G401.6 (cell line): Measurements from ENCODE around the gene INTS6.

Experiments
- FAIRE-seq: peaks from 2 replicates; lab custom pipeline; 2012; peaks lifted over from hg19 to GRCh38; lab: Jason Lieb, UNC

INTS6 gene

DNA sequence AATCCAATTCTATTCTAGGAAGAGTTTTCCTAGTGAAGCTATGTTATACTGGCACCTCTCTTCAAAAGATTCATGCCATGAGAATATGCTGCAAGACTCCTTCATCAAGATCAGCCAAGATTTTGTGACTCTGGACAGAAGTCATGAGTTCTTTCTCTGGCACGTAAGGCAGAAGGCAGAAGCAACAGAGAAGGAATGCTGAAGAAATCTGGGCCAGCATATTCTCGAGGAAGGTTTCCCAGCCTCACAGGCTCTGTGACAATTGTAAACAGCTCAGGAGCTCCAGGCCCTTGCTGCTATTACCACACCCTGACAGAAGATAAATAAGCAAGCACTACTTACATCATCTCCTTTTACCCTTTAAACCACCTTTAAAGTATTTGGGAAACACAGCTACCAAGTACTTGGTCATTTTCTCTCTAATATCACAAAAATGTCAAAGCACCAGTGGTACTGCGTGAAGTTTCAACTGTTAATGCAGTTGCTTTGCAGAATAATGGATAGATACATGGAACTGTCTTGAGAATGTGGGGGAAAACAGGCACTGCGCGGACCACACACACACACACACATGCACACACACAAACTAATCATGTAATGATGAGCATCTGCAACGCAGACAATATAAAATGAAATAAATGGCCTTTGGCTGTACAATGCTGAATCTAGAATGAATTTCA is 55.4 kb downstream of the INTS6 start:
- no peak for FAIRE-seq

DNA sequence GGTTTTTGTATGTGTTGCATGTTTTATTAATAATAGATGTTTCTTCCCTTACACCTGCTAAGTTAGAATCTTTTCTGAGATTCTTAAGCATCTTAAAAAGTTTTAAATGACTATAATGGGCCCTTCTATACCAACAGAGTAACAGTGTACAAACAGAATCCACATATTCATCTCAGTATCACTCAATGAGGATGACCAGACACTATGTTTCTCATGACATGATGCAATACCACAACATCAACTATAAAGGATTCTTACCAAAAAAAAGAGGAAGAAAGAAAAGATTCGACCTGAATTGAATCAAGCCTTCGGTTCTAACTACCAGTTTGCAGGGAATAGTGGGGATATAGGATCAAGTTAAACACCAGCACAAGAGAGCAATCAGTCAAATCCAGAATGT is 56.5 kb downstream of the INTS6 start:
- FAIRE-seq, result no peak

DNA sequence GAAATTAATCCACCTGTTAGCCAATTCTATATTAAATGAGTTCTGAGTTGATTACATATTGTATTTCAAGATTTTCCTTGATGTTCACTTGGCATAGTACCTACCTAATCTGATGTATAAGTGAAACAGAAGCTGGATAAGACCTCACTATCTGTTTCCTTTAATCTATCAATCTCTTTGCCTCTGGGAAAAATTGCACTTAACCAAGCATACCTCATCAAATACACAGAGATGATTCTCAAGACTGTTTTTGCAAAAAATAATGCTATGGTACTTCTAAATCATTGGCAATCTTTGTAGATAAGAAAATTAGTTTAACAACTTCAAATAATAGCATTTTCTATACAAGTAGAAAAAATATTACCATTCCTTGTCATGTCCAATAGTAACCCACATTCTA is 58.1 kb downstream of the INTS6 start:
- FAIRE-seq, result no peak

DNA sequence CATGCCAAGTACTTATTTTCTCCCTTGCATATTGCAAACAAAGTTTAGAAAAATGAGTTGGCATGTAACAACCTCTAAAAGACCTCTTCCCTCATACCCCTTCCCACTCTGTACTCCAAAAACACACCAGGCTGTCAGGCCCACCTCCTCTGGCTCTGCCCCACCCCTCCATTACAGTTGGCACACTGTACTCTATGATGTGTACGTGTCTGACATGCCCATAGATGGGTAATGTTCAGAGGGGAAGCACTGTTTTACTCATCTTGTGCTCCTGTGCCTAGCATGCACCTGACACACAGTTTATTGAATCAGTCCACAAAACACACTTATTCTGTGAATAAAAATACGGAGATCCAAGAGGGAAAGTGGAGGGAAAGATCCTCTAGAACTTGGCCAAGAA is 67.7 kb downstream of the INTS6 start:
- FAIRE-seq, result no peak

DNA sequence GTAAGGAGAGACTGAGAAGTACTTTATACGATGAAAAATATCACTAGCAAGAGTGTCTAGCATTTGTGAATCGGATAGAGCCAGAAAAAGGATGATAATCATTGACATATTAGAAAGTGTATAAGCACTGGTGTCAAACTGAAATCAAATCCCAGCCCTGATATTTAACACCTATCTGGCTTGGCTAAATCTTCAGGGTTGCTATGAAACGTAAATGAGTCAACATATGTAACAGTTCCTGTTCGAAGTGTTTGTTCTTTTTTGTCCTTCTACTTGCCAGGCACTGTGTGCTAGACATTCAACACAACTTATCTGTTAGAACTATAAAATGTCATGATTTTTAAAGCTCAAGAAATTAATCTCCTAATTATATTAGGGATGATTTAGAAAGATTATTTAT is 72.6 kb downstream of the INTS6 start:
- no peak for FAIRE-seq

DNA sequence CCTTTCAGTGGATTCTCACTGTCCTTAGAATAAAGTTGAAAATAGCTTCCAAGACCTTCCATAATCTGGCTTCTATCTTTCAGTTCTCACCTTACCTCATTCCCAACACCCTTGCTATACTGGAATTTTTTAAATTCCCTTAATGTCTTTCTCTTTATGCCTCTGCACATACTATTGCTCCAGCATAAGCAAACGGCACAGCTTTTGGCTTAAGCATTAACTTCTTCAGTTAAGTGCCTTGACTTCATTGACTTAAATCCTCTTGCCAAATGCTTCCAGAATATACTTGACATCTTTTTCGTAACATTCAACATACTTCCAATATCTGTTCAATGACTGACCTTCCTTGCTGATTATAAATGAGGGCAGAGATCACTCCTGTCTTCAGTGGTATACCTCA is 79.4 kb downstream of the INTS6 start:
- FAIRE-seq, result no peak

DNA sequence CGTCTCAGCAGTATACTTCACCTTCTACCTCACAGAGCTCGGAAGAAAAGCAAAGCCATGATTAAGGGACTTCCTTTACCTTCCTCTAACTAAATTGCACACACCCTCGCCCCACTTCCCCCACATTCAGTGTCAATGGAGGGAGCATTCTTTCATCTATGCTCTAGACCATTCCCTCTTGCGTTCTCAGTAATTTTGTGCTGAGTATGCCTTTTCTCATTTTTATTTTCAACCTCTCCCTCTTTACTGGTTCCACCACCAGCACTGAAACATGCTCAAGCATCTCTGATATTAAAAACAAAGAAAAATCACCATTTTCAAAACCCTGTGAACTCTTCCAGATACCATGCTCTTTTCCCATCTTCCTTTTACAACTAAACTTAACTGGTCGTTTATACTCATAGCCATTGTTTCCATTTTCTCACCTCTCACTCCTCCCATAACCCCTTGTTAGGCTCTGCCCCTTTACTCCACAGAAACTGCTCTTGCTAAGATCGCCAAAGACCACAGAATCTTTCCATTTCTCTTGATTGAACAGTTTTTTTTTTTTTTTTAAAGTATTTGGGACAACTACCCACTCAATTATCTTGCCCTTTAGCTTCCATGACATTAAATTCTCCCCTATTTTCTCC is 81.0 kb downstream of the INTS6 start:
- no peak for FAIRE-seq

DNA sequence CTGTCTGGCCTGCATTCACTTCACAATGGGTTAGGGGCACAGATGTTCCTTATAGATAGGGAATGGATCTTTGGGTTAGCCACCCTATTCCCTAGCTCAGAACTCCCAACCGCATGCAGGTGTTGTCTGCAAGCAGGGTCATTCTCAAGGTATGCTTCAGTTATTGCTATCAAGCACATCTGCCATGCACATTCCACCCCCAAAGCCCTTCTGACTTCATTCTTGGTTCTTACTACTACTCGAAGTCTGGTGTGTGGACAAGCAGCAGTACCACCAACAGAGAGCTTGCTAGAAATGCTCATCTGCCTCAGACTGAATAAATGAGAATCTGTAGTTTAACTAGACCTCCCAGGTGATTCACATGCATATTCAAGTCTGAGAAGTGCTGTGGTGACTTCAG is 82.0 kb downstream of the INTS6 start:
- no peak for FAIRE-seq

DNA sequence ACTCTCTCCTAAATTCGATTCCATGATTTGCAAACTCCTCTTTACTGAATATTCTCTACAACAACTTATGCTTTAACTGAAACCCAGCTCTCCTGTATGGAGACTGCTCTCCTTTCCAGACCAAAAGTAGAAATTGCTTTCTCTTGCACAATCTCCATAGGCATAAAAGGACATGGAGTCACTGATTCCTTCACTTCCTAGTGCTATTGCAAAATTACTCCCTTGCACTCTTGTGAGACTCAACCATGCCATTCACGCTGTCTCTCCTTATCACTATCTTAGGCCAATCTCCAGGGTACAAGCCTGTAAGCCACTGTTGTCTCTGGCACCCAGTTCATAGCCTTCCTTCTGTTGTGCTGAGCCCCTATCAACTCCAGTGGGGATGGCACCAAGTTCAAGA is 82.7 kb downstream of the INTS6 start:
- FAIRE-seq, result no peak

DNA sequence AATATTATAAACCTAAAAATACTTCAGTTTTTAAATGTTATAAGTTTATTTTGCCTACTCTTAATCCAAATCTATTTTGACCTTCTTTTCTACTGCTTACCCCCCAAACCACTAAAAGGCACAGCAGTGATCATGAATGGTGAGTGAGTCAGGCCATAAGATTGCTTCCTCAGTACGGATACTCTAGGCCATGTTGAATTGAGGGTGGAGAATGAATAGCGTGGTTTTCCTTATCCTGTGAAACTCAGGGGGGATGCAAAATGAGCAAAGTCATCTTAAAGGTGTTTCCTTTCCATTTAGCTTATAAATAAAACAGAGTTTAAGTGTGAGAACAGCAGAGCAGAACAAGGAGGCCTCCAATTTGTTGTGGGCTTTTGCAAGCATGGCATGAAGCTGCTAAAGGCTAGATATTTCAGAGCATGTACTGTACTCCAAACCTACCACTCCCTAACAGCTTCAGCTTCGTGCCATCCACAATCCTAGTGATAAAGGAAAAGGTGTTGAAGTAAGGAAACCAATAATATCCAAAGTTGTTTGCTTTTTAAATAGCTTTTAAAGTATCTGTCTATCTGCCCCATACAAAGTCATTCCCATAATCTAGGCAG is 88.3 kb downstream of the INTS6 start:
- FAIRE-seq, result no peak

DNA sequence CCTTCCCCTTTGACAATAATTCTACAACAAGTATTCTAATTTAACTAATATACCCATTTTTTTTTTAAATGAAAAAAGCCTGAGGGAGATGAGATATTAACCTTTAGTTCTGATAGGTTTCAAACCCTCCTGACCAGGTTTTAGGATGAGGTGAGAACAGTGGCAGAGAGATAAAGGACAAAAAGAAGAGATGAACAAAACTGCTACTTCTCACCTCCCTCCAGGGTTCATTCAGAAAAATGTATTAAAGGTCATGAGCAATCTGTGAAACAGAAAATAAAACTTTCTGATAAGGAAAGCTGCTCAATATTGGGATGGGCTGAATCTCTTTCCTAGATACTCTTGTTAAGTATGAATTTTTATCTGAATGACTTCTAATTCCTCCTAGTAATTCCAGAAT is 89.2 kb downstream of the INTS6 start:
- FAIRE-seq, result no peak

DNA sequence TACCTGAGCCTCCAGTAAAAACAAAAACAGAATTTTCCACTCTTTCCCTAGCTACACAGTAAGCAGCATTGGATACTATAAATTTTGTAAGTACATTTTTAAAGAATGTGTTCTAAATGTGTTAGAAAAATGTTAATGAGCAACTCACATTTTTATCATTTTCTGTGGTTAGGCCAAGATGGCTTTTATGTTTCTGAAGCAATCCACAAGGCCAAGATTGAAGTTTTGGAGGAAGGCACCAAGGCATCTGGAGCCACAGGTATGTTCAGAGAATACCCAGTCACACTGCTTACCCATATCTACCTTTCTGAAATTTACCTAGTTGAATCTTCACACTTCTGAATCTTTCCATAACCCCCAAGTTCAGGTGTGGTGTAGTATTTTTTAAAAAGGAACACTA is 91.7 kb downstream of the INTS6 start:
- no peak for FAIRE-seq

DNA sequence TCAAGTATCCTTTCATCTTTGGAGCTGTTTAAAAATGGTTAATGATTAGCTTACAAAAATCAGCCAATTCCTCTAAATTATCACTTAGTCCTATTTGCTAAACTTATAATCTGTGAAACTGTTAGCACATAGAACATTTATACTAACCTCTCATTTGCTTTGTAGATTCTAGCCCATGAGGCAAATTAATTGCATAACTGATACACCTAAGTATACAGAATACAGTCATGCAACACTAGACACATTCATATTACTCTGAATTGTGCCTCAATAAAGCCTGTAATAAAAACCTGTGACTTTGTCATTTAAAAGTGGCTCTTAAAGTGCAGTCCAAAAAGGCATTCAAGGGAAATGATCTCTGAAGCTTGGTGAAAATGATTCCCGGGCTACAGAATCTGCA is 92.3 kb downstream of the INTS6 start:
- no peak for FAIRE-seq

DNA sequence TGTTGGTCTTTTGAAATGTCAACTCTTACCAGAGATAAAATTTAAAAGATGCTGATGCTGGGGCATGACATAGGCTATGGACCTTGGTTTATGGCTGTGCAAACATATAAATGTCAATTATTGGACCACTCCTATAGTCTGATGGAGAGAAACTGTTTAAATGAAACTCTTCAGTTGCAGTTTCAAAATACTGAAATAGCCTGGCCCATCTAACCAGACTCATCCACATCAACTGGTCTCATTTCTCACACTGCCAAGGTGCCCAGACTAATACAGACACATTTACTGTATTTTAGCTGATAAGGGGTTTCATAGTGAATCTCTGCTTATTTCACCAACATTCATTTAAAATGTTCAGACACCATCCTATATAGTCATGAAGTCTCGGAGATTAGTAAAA is 93.5 kb downstream of the INTS6 start:
- FAIRE-seq, result no peak

DNA sequence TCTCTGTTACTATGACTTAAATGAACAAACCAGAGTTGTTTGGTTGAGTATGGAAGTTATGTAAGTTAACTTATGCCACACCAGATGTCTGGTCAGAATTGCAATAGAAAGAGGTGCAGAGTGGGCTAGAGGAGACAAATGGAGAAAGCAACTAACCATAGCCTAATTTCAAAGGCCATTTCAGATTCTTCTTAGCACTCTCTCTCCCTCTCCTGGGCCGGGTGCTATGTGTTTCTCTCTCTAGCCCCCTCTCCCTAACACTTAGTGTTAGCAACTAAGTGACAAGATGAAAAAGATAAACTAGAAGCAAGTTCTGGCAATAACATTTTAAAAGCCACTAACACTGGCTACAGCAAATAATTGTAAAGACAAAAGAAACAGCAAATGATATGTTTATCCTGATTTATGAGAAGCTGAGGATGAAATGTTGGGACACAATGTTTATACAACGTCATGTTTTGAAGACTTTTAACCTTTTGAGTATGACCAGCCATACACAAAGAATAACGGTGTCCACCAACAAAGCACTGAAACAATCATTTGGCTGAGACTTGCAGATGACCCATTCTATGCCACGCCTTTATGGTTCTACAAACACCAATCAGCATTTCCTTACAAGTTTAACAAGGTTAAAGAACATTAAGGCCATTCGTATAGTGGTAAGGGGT is 94.8 kb downstream of the INTS6 start:
- no peak for FAIRE-seq

DNA sequence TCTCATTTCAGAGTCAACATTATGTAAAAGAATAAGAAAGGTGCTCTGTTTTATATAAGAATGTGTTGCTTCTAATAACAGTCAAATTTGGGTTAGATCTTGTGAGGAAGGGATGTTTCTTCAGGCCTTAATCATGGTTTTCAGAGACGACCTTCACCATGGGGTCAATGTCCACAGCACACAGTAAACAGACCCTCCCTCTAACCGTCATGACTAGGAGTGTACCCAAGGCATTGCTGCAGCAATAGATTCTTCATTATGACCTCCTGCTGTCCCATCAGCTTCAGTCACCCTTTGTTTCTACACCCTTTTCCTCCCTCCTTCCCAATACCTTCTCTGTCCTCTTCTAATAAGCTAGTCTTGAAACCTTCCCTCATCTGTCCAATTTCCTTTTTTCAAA is 97.6 kb downstream of the INTS6 start:
- FAIRE-seq, result no peak

DNA sequence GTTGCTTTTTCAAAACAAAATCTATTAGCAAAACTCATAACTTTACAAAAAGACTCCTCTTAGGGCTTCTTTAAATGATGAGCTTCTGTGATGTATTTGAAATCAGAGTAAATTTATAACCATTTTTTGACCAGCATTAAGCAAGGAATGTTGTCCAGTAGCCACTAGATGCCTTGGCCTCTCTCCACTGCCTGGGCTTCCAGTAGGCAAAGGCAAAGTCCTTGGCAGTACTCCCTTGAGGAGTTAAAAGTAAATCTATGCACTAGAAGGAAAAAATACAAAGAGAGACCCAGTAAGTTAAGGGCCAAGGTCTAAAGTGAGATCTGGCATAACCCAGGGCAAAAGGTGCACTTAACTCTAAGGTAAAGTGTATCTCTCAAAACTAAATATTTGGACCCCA is 103.8 kb downstream of the INTS6 start:
- no peak for FAIRE-seq

DNA sequence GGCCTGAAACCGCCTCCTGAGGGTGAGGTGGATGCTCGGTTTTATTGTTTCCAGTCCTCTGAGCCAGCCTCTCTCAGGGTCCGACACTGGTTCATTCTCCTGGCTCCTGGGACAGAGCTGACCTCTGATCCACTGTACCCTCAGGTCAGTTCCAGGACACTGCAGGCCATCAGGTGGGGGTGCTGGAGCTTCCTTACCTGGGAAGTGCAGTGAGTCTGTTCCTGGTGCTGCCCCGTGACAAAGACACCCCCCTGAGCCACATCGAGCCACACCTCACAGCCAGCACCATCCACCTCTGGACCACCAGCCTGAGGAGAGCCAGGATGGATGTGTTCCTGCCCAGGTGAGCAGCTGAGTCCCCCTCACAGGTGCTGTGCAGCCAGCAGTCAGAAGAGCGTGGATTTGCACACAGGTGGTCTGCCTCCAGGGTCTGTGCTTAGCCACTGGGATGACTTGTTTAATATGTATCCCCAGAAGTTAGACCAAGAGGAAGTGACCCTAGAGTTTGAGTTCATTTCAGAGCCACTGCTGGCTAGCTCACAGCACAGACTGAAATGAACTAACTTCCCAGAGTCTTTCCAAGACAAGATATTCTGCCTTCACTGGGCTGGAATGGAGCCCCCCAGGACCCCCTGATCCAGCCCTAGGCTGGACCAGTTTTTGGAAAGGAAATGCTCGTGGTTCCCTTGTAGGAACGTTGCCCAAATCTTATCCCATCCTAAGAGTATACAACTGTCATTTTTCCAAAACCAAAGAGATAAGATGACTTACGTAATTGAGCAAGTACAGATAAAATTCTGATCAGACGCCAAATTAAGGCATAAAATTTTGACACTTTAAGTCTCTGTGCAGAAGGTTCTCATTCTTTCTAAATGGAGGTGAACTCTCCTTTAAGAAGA is 104.5 kb downstream of the INTS6 start:
- no peak for FAIRE-seq

DNA sequence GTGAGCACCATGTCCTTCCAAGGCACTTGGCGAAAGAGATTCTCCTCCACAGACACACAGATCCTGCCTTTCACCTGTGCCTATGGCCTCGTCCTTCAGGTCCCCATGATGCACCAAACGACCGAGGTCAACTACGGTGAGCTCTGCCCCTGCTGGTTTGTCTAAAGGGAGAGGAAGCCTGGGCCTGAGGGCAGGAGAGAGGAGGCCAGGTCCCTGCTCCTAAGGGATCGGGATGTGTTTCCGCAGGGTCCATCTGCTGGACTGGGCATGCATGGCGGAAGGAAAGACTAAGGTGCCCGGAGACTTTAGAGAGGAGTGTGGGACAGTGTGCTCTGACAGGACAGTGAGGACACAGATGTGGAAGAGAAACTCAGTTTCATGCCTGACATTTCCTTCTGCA is 105.7 kb downstream of the INTS6 start:
- FAIRE-seq, result no peak

DNA sequence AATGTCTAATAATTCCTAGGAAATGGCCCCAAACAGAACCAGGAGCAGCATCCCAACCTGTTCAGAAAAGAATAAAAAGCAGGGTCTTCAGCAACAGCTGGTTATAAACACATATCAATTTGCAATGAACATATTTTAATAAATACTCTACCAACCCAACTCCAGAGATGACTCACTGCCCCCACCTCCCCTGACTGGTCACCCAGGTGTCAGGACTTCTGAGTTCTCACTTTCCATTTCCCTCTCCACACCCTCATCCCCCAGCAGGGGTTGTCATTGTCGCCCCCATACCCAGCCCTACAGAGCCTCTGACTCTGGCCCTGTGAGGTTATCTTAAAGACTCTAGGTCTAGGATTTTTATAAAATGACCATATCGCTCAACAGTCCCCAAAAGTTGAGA is 106.4 kb downstream of the INTS6 start:
- no peak for FAIRE-seq

DNA sequence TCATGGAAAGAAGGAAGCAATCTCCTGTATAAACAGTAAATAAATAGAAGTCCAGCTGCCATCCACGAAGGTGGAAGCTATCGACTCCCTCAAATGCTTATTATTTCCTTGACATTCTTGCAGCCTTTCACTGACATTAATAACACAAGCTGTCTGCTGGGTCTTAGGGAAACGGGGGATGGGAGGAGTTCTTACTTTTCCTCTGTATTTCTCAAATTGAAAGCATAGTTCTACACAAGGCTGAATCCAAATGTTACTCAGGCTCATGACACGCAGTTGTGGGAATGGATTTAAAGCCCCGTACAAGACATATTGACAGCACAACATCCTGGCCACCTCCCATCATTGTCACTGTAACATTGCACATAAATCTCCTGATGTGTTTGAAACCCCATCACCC is 109.4 kb downstream of the INTS6 start:
- FAIRE-seq, result no peak

DNA sequence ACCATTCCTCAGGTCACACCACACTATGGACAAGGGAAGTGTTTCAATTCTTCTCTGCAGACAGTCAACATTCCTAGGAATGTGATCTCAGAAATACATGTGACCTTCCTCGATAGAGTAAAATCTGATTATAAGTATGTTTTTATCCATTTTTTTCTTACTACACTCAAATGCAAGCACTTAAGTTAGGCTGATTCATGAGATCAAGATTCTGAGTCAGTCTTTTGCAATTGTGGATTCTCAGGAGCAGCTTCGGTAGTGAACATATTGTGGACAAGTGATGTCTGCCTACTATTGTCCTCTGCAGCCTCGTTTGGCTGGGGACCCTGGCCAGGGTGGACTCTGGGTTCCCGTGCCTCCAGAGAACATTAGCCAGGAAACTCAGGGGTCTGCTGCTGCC is 110.1 kb downstream of the INTS6 start:
- no peak for FAIRE-seq

DNA sequence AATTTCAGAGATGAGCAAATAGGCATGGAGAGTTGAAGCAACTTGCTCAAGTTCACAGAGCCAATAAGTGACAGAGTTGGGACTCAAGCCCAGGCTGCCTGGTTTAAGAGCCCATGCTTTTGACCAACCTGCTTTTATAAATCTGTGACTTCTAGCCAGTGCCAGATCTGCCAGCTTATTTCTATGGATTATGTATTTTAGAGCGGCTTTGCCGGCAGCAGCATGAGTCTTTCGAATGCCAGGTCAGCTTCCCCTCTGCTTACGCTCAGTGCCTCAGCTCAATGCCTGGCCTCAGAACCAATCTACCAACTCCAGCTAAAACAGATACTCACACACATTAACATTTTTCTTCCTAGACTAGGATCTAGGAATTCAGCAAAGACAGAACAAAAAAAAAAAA is 111.0 kb downstream of the INTS6 start:
- no peak for FAIRE-seq
